K562 (cell line): ENCODE measurements around the gene HNF1B. TPM values are rescaled to one million over a fixed set of nuclear protein-coding genes. Genes with fewer than 3 reads are reported as not detected.

Source experiments
- ATAC-seq: fragments of 200-7000 bp; cut with Tn5 transposase; 3 replicates; pipeline ENCODE4 v1.9.1; 2020; ENCODE audit warnings: moderate library complexity
- BruUV-seq: library from RNA; stranded (reverse); fragments of 400-500 nt; replicated peaks from 2 replicates; lab custom pipeline; 2021; lab: Mats Ljungman, UMichigan
- CTCF ChIA-PET: fragments of 300-600 bp; formaldehyde crosslinking; extraction: SDS; loops from one replicate; lab custom pipeline; 2021; ENCODE audit warnings: low intra/inter-chr PET ratio; lab: Yijun Ruan, JAX
- POLR2A ChIA-PET: fragments of 300-600, 350-650 bp; sonication (Branson Sonifier 250); formaldehyde crosslinking; extraction: SDS; loops from one replicate; lab custom pipeline; 2021; ENCODE audit warnings: antibody characterized with exemption, inconsistent platforms; lab: Yijun Ruan, JAX
- DNase-seq, 4 experiments: peaks; one replicate each; pipeline versions ENCODE4 v3.0.0 to v3.0.0-alpha.2; 2011 to 2018; ENCODE audit warnings: low spot score in 3 of 4, mixed read lengths in 3 of 4; ENCODE audit errors: extremely low read depth in 1 of 4
- FAIRE-seq: peaks from 2 replicates; lab custom pipeline; 2011; peaks lifted over from hg19 to GRCh38; lab: Jason Lieb, UNC
- H2AFZ ChIP-seq: 2 replicates; pipeline ENCODE4 v1.6.0; 2011; ENCODE audit warnings: low read depth, low read length, control low read depth, inconsistent platforms
- H3K27ac ChIP-seq: fragments of 200-600 bp; 3 replicates; pipeline ENCODE4 v1.8.0; 2011; ENCODE audit warnings: low read depth, mild to moderate bottlenecking, control low read depth, inconsistent platforms, low read length, moderate library complexity, mixed read lengths; ENCODE audit errors: extremely low read depth
- H3K27me3 ChIP-seq, 2 experiments: fragments of 300-600 bp in 1 of 2; 2 replicates in 1 of 2; 3 replicates in 1 of 2; pipeline versions ENCODE4 v1.6.0 to v1.8.0; 2011; ENCODE audit warnings: inconsistent platforms in 2 of 2, low read length in 2 of 2, mild to moderate bottlenecking in 1 of 2, mixed read lengths in 1 of 2, moderate library complexity in 1 of 2; ENCODE audit not compliant: control insufficient read depth in 2 of 2, insufficient read depth in 2 of 2
- H3K36me3 ChIP-seq: fragments of 300-600 bp; 3 replicates; pipeline ENCODE4 v1.8.0; 2011; ENCODE audit warnings: mild to moderate bottlenecking, low read length, inconsistent platforms; ENCODE audit not compliant: control insufficient read depth, insufficient read depth
- H3K4me1 ChIP-seq, 2 experiments: fragments of 200-600 bp in 1 of 2; replicated peaks in 1 of 2; 2 replicates in 1 of 2; 3 replicates in 1 of 2; pipeline versions ENCODE4 v1.5.1 to v1.8.0; 2011; ENCODE audit warnings: inconsistent platforms in 2 of 2, low read length in 2 of 2, mild to moderate bottlenecking in 1 of 2, mixed read lengths in 1 of 2, moderate library complexity in 1 of 2; ENCODE audit not compliant: control insufficient read depth in 2 of 2, insufficient read depth in 2 of 2
- H3K4me2 ChIP-seq: 2 replicates; pipeline ENCODE4 v1.6.1; 2011; ENCODE audit warnings: low read length, control low read depth, inconsistent platforms, mixed read lengths; ENCODE audit not compliant: insufficient read depth
- H3K4me3 ChIP-seq: fragments of 200-600 bp; sonication (generic), shearing (Covaris generic); 2 replicates; pipeline ENCODE4 v1.5.1; 2016; ENCODE audit warnings: control low read depth, inconsistent platforms
- H3K79me2 ChIP-seq: fragments of 200-600 bp; 3 replicates; pipeline ENCODE4 v1.8.0; 2011; ENCODE audit warnings: low read length, inconsistent platforms; ENCODE audit not compliant: control insufficient read depth, insufficient read depth
- H3K9ac ChIP-seq, 2 experiments: 2 replicates each; pipeline versions ENCODE4 v1.6.0 to v1.6.1; 2011; ENCODE audit warnings: low read depth in 2 of 2, low read length in 2 of 2, control low read depth in 1 of 2, inconsistent platforms in 1 of 2, mild to moderate bottlenecking in 1 of 2, mixed read lengths in 1 of 2; ENCODE audit not compliant: insufficient read depth in 1 of 2
- H3K9me1 ChIP-seq: one replicate; pipeline ENCODE4 v1.6.0; 2011; ENCODE audit warnings: inconsistent platforms, mild to moderate bottlenecking, low read length, moderate library complexity; ENCODE audit not compliant: control insufficient read depth, insufficient read depth
- H3K9me3 ChIP-seq: replicated peaks from 2 replicates; pipeline ENCODE4 v1.5.1; 2011; ENCODE audit warnings: low read depth, low read length, inconsistent platforms; ENCODE audit not compliant: control insufficient read depth, insufficient read depth
- H4K20me1 ChIP-seq: replicated peaks from 2 replicates; pipeline ENCODE4 v1.6.1; 2011; ENCODE audit warnings: low read length, inconsistent platforms, mixed read lengths; ENCODE audit not compliant: control insufficient read depth, insufficient read depth
- CHD1 ChIP-seq: fragments of 200-600 bp; sonication (generic); IDR thresholded peaks from one replicate; pipeline ENCODE4 v1.6.1; 2012; ENCODE audit warnings: mild to moderate bottlenecking, moderate library complexity, low read length, inconsistent platforms
- GABPB1 ChIP-seq: sonication (generic); formaldehyde crosslinking; IDR thresholded peaks from 2 replicates; pipeline ENCODE4 v1.8.0; 2022; ENCODE audit warnings: mild to moderate bottlenecking, missing genetic modification reagents
- HDAC3 ChIP-seq: fragments of 450-650 bp; IDR thresholded peaks from 2 replicates; pipeline ENCODE4 v1.6.1; 2018; ENCODE audit warnings: borderline replicate concordance, mild to moderate bottlenecking, moderate library complexity; ENCODE audit not compliant: partially characterized antibody
- KHSRP ChIP-seq: fragments of 450-650 bp; IDR thresholded peaks from 2 replicates; pipeline ENCODE4 v1.6.1; 2017
- MCM5 ChIP-seq: fragments of 450-650 bp; IDR thresholded peaks from 2 replicates; pipeline ENCODE4 v1.6.1; 2016; ENCODE audit warnings: low read depth
- NCOA4 ChIP-seq: fragments of 450-650 bp; IDR thresholded peaks from 2 replicates; pipeline ENCODE4 v1.6.1; 2018; ENCODE audit warnings: mild to moderate bottlenecking; ENCODE audit not compliant: partially characterized antibody
- NRF1 ChIP-seq, 2 experiments: fragments of 450-650 bp; IDR thresholded peaks in 1 of 2; conservative IDR thresholded peaks in 1 of 2; 2 replicates each; pipeline ENCODE4 v1.6.1; 2014; ENCODE audit warnings: mild to moderate bottlenecking in 2 of 2
- PHTF2 ChIP-seq: fragments of 250-450 bp; sonication (Bioruptor Pico); IDR thresholded peaks from 2 replicates; pipeline ENCODE4 v1.5.0; 2021; ENCODE audit warnings: mild to moderate bottlenecking
- POLR2AphosphoS5 ChIP-seq: IDR thresholded peaks from 2 replicates; pipeline ENCODE4 v1.6.1; 2011; ENCODE audit warnings: mild to moderate bottlenecking, low read depth, low read length, moderate library complexity; ENCODE audit not compliant: control insufficient read depth, insufficient read depth
- SNIP1 ChIP-seq: fragments of 450-650 bp; IDR thresholded peaks from 2 replicates; pipeline ENCODE4 v1.7.1; 2017; ENCODE audit warnings: low read depth, mild to moderate bottlenecking
- SOX6 ChIP-seq: fragments of 450-650 bp; IDR thresholded peaks from 2 replicates; pipeline ENCODE4 v1.6.1; 2014; ENCODE audit warnings: mild to moderate bottlenecking
- SRSF3 ChIP-seq: fragments of 200-400 bp; formaldehyde crosslinking; IDR thresholded peaks from 2 replicates; pipeline ENCODE4 v1.6.1; 2016; ENCODE audit warnings: mild to moderate bottlenecking, low read length, moderate library complexity; ENCODE audit not compliant: insufficient read depth
- ZFP91 ChIP-seq: sonication (generic); formaldehyde crosslinking; IDR thresholded peaks from 2 replicates; pipeline ENCODE4 v1.8.0; 2022; ENCODE audit warnings: mild to moderate bottlenecking, missing genetic modification reagents
- ZNF134 ChIP-seq: fragments of 250-450 bp; sonication (Bioruptor Pico); conservative IDR thresholded peaks from 2 replicates; pipeline ENCODE4 v1.4.0; 2020
- ZNF75A ChIP-seq: fragments of 450-650 bp; formaldehyde crosslinking; IDR thresholded peaks from 2 replicates; pipeline ENCODE4 v1.4.0; 2020; ENCODE audit warnings: mild to moderate bottlenecking
- WGBS: fragments of 100-300 bp; shearing (Covaris generic); methylation state at CpG from one replicate; pipeline ENCODE4 v1.1.6; 2016; ENCODE audit warnings: low coverage, mixed read lengths; ENCODE audit not compliant: insufficient coverage; ENCODE audit errors: missing lambda C conversion rate; 5-methylcytosine and 5-hydroxymethylcytosine counted together
- in situ Hi-C: fragments of 300-500 bp; cut with MboI; formaldehyde crosslinking; loops from 4 replicates; pipeline ENCODE4 v1.15.0; 2018; ENCODE audit warnings: inconsistent platforms, mixed read lengths
- intact Hi-C: fragments of 100-400 bp; cut with micrococcal nuclease; formaldehyde crosslinking; loops from 2 replicates; pipeline ENCODE4 v1.14.2; 2022
- polyA plus RNA-seq, 8 experiments: library from polyadenylated mRNA; depleted of rRNA in 4 of 8; stranded (reverse) in 5 of 8; unstranded in 3 of 8; fragments of >200 nt; fragmentation: Nextera tagmentation in 2 of 8; fragmentation: Illumina TruSeq in 1 of 8; extraction: Ambion mirVana in 2 of 8; extraction: Trizol in 1 of 8; gene quantifications; 2 replicates each; pipeline versions ENCODE4 v1.2.1 to v1.2.3, GENCODE V29; 2011 to 2014; ENCODE audit warnings: inconsistent platforms in 1 of 8, missing spikeins in 1 of 8
- total RNA-seq, 7 experiments: library from RNA; depleted of rRNA in 6 of 7; stranded (reverse); fragments of >200 nt in 6 of 7; fragmentation: Illumina TruSeq in 2 of 7; extraction: Trizol in 2 of 7; gene quantifications; 2 replicates each; pipeline versions ENCODE4 v1.2.1 to v1.2.3, GENCODE V29; 2011 to 2021; ENCODE audit warnings: low replicate concordance in 1 of 7
- TF ChIP-seq, protein P1 (sequence below): fragments of 450-650 bp; IDR thresholded peaks from 2 replicates; pipeline ENCODE4 v1.6.1; 2018; ENCODE audit not compliant: partially characterized antibody

Gene HNF1B
- total and polyA plus RNA-seq, 9 of the 15 experiments (the other 6 are each of a cell fraction or from before 2014, with no cell fraction given), result not detected

DNA sequence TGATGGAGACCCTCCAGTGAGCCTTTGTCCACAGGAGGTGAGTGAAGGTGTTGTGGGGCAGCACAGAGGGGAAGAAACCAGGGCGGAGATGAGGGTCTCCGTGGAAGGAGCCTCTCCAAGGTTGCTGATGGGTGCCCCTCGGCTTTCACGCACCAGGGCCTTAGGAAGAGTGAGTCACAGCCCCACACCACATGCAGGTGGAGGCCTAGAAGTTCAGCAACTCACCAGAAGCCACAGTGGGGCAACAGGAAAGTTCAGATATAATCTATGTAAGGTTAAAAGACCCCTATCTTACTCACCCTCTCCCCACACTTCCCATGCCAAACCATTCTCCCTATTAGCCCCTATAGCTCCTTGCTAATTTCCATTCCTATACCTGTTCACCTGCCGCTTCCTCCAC lies 9.5 kb upstream of the HNF1B start:
- Histone ChIP-seq H4K20me1 (no peaks in the 10 kb centered on the region; the same call in 1 of the 2 replicates), H3K9ac (no peak overlapping the region), H3K4me2 (no peak overlapping the region), H3K79me2 (no peaks in the 10 kb centered on the region), H3K4me1 (no peaks in the 10 kb centered on the region), H2AFZ (no peak overlapping the region), H3K4me3 (no peak overlapping the region), H3K27me3 (peaks cover 34 to 60% of the 10 kb centered on the region in 2 experiments), H3K9me1 (no peaks in the 10 kb centered on the region), H3K36me3 (no peaks in the 10 kb centered on the region), H3K27ac (no peak overlapping the region), H3K9me3 (no peaks in the 10 kb centered on the region)
- TF ChIP-seq, protein P1, sequence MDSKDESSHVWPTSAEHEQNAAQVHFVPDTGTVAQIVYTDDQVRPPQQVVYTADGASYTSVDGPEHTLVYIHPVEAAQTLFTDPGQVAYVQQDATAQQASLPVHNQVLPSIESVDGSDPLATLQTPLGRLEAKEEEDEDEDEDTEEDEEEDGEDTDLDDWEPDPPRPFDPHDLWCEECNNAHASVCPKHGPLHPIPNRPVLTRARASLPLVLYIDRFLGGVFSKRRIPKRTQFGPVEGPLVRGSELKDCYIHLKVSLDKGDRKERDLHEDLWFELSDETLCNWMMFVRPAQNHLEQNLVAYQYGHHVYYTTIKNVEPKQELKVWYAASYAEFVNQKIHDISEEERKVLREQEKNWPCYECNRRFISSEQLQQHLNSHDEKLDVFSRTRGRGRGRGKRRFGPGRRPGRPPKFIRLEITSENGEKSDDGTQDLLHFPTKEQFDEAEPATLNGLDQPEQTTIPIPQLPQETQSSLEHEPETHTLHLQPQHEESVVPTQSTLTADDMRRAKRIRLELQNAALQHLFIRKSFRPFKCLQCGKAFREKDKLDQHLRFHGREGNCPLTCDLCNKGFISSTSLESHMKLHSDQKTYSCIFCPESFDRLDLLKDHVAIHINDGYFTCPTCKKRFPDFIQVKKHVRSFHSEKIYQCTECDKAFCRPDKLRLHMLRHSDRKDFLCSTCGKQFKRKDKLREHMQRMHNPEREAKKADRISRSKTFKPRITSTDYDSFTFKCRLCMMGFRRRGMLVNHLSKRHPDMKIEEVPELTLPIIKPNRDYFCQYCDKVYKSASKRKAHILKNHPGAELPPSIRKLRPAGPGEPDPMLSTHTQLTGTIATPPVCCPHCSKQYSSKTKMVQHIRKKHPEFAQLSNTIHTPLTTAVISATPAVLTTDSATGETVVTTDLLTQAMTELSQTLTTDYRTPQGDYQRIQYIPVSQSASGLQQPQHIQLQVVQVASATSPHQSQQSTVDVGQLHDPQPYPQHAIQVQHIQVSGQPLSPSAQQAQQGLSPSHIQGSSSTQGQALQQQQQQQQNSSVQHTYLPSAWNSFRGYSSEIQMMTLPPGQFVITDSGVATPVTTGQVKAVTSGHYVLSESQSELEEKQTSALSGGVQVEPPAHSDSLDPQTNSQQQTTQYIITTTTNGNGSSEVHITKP, result no peak
- TF ChIP-seq SOX6 (no peak), NRF1 (conservative IDR thresholded peaks at IDR 0.05 in 1 of 2, IDR thresholded peaks at IDR 0.05 in 1 of 2) (no peak), KHSRP (no peak), HDAC3 (no peak), SNIP1 (no peak), ZNF134 (CRISPR knock-in tag) (no peak), GABPB1 (no peak), PHTF2 (CRISPR knock-in tag) (no peak), POLR2AphosphoS5 (no peak), MCM5 (no peak), SRSF3 (no peak), ZNF75A (CRISPR knock-in tag) (no peak), ZFP91 (CRISPR knock-in tag) (no peak), CHD1 (no peak), NCOA4 (no peak)
- DNase-seq (no peak), FAIRE-seq (no peak), ATAC-seq (no peak)
- WGBS, result 0% methylated on average over 5 of the region's 5 CpGs
- CTCF ChIA-PET, result no interaction called here
- POLR2A ChIA-PET, result interaction anchor here (0.9 to 1.1 kb wide), 2 partner anchors 40 to 1129 kb away, joined by 3 to 4 read pairs; no protein-coding TSS in a partner anchor
- in situ Hi-C loops (no loop called here), intact Hi-C loops (no loop called here)
- no TSS peak for BruUV-seq
